CD4-positive, alpha-beta T cell (primary cell): ENCODE measurements around the gene GPR149. TPM values are rescaled to one million over a fixed set of nuclear protein-coding genes. Genes with fewer than 3 reads are reported as not detected.

ENCODE experiments used
- ATAC-seq: fragments of 200-7000 bp; cut with Tn5 transposase; one replicate; pipeline ENCODE4 v1.10.0; 2022; ENCODE audit warnings: mild to moderate bottlenecking; ENCODE audit not compliant: poor library complexity
- CTCF ChIA-PET: fragments of 350-600 bp; sonication (Branson Sonifier 250); formaldehyde crosslinking; loops from one replicate; lab custom pipeline; 2021; ENCODE audit warnings: antibody characterized with exemption, inconsistent platforms; lab: Charles Lee
- POLR2A ChIA-PET: fragments of 350-600 bp; sonication (Branson Sonifier 250); formaldehyde crosslinking; loops from one replicate; lab custom pipeline; 2021; ENCODE audit warnings: antibody characterized with exemption, inconsistent platforms; lab: Charles Lee
- DNase-seq, 14 experiments: peaks; one replicate each; pipeline ENCODE4 v3.0.0-alpha.2; 2013 to 2020; ENCODE audit warnings: mixed read lengths in 2 of 14
- H3K27ac ChIP-seq, 2 donors: one replicate each; pipeline versions ENCODE4 v1.5.1 to v1.7.0; 2013; ENCODE audit warnings: low read length in 2 of 2, low read depth in 1 of 2, mild to moderate bottlenecking in 1 of 2
- H3K27me3 ChIP-seq, 2 experiments: 1 replicate in 1 of 2; 2 replicates in 1 of 2; pipeline versions ENCODE4 v1.6.1 to v1.7.0; 2013; ENCODE audit warnings: low read length in 2 of 2, control low read depth in 1 of 2, mild to moderate bottlenecking in 1 of 2, moderate library complexity in 1 of 2; ENCODE audit not compliant: insufficient read depth in 2 of 2, control insufficient read depth in 1 of 2
- H3K36me3 ChIP-seq: one replicate; pipeline ENCODE4 v1.6.1; 2013; ENCODE audit warnings: low read length, control low read depth; ENCODE audit not compliant: insufficient read depth
- H3K4me1 ChIP-seq: one replicate; pipeline ENCODE4 v1.6.1; 2013; ENCODE audit warnings: low read length, control low read depth; ENCODE audit not compliant: insufficient read depth
- H3K4me3 ChIP-seq: one replicate; pipeline ENCODE4 v1.5.1; 2013; ENCODE audit warnings: mild to moderate bottlenecking, low read length, moderate library complexity
- H3K9me3 ChIP-seq, 2 experiments: 1 replicate in 1 of 2; 2 replicates in 1 of 2; pipeline versions ENCODE4 v1.6.1 to v1.7.0; 2013; ENCODE audit warnings: low read length in 2 of 2, mild to moderate bottlenecking in 2 of 2, control low read depth in 1 of 2, moderate library complexity in 1 of 2; ENCODE audit not compliant: control insufficient read depth in 1 of 2, insufficient read depth in 1 of 2
- H3K27ac Mint-ChIP-seq: one replicate; pipeline ENCODE4 v1.8.0; 2020; ENCODE audit warnings: mixed read lengths
- H3K27me3 Mint-ChIP-seq: one replicate; pipeline ENCODE4 v1.8.0; 2021; ENCODE audit warnings: mixed read lengths
- H3K36me3 Mint-ChIP-seq: one replicate; pipeline ENCODE4 v1.8.0; 2021; ENCODE audit warnings: low read depth, mixed read lengths
- H3K4me1 Mint-ChIP-seq: one replicate; pipeline ENCODE4 v1.8.0; 2021; ENCODE audit warnings: low read depth, mixed read lengths
- H3K4me3 Mint-ChIP-seq: one replicate; pipeline ENCODE4 v1.8.0; 2020; ENCODE audit warnings: mild to moderate bottlenecking, mixed read lengths
- H3K9me3 Mint-ChIP-seq: one replicate; pipeline ENCODE4 v1.8.0; 2020; ENCODE audit warnings: mixed read lengths
- intact Hi-C, 2 experiments: fragments of 100-400 bp; cut with DNase I in 1 of 2; cut with micrococcal nuclease in 1 of 2; formaldehyde crosslinking; loops; one replicate each; pipeline versions ENCODE4 v1.15.1 to v1.9.0; 2023 to 2025; cut with DNase I, micrococcal nuclease
- total RNA-seq, 174 experiments: library from RNA in 2 of 174; stranded (reverse) in 2 of 174; gene quantifications; one replicate each; pipeline ENCODE4 v1.2.3 and lab custom pipeline; 2021 to 2026
- TF ChIP-seq, protein P1 (sequence below): fragments of 200-600 bp; IDR thresholded peaks from one replicate; pipeline ENCODE4 v1.8.0; 2022; ENCODE audit warnings: antibody characterized with exemption, mild to moderate bottlenecking

GPR149 gene
- total RNA-seq, 2 experiments from 2014 or later = not detected

DNA sequence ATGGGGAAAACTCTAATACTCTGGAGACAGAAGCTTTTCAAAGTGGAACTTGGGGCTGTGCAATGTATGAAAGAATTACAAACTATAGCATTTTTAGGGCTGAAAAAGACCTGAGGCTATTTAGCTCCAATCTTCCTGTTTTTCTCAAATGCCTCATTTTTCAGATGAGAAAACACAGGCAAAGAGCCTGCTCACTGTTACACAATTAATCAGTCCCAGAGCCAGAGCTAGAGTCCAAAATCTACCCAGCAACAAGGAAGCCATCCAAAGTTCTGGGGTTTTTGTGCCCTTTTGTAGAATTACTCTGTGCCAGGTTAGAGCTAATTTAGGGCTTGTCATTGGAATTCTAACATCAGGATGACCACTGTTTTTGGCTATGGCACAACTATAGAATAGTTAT is 45.5 kb downstream of the GPR149 start:
- no peaks in the 10 kb centered on the region for H3K27me3 ChIP-seq
- no peaks in the 10 kb centered on the region for H3K9me3 Mint-ChIP-seq
- H3K4me3 ChIP-seq = no peak overlapping the region
- H3K27ac Mint-ChIP-seq = no peak overlapping the region
- no peaks in the 10 kb centered on the region for H3K9me3 ChIP-seq
- H3K4me1 ChIP-seq = no peaks in the 10 kb centered on the region
- TF ChIP-seq, protein P1, sequence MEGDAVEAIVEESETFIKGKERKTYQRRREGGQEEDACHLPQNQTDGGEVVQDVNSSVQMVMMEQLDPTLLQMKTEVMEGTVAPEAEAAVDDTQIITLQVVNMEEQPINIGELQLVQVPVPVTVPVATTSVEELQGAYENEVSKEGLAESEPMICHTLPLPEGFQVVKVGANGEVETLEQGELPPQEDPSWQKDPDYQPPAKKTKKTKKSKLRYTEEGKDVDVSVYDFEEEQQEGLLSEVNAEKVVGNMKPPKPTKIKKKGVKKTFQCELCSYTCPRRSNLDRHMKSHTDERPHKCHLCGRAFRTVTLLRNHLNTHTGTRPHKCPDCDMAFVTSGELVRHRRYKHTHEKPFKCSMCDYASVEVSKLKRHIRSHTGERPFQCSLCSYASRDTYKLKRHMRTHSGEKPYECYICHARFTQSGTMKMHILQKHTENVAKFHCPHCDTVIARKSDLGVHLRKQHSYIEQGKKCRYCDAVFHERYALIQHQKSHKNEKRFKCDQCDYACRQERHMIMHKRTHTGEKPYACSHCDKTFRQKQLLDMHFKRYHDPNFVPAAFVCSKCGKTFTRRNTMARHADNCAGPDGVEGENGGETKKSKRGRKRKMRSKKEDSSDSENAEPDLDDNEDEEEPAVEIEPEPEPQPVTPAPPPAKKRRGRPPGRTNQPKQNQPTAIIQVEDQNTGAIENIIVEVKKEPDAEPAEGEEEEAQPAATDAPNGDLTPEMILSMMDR = no peak
- no peaks in the 10 kb centered on the region for H3K36me3 ChIP-seq
- CTCF ChIA-PET = no interaction called here
- no peaks in the 10 kb centered on the region for H3K36me3 Mint-ChIP-seq
- H3K27ac ChIP-seq = no peak overlapping the region
- ATAC-seq = no peak
- no peaks in the 10 kb centered on the region for H3K4me1 Mint-ChIP-seq
- DNase-seq = no peak
- peaks cover 34% of the 10 kb centered on the region for H3K27me3 Mint-ChIP-seq
- intact Hi-C loops = no loop called here
- no peak overlapping the region for H3K4me3 Mint-ChIP-seq
- POLR2A ChIA-PET = no interaction called here

DNA sequence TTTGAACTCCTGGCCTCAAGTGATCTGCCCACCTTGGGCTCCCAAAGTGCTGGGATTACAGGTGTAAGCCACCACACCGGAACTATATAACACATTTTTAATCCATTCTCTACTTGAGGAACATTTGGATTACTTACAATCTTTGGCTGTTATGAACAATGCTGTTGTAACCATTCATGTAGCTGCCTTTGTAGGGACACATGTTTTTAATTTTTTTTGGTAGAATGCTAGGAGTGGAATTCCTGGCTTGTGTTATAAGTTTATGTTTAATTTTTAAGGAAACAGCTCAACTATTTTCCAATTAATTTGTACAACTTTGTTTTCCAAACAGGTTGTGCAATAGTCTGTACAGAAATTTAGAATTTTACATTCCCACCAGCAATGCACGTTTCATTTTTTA is 51.7 kb downstream of the GPR149 start:
- POLR2A ChIA-PET = no interaction called here
- Histone ChIP-seq H3K27ac (no peak overlapping the region), H3K4me1 (no peaks in the 10 kb centered on the region), H3K27me3 (no peaks in the 10 kb centered on the region), H3K4me3 (no peak overlapping the region), H3K36me3 (no peaks in the 10 kb centered on the region), H3K9me3 (no peaks in the 10 kb centered on the region)
- no peak overlapping the region for H3K4me3 Mint-ChIP-seq
- ATAC-seq = no peak
- no peaks in the 10 kb centered on the region for H3K36me3 Mint-ChIP-seq
- TF ChIP-seq, protein P1 = no peak
- peaks cover 10% of the 10 kb centered on the region for H3K27me3 Mint-ChIP-seq
- no peaks in the 10 kb centered on the region for H3K9me3 Mint-ChIP-seq
- CTCF ChIA-PET = no interaction called here
- intact Hi-C loops = no loop called here
- H3K27ac Mint-ChIP-seq = no peak overlapping the region
- DNase-seq = no peak
- H3K4me1 Mint-ChIP-seq = no peaks in the 10 kb centered on the region

DNA sequence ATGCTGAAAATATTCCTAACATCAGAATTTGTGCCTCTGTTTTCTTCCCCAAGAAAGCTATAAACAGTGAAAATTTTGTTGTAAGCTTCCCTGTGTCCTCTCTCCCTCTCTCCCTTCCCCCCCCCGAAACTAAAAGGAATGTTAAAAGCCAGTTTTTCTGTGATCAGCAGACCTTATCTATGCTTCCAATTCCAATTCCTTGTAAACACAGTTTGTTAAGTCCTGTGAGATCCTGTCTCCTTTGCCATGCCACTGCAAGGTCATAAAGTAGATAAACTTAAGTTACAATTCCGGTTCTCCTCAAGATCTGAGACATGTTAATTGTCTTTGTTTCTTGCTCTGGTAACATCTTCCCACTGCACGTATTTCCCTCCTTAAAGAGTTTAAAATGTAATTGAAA is 62.8 kb downstream of the GPR149 start:
- H3K36me3 ChIP-seq = no peaks in the 10 kb centered on the region
- no peaks in the 10 kb centered on the region for H3K36me3 Mint-ChIP-seq
- H3K27ac Mint-ChIP-seq = no peak overlapping the region
- H3K4me1 Mint-ChIP-seq = no peaks in the 10 kb centered on the region
- TF ChIP-seq, protein P1 = no peak
- H3K4me3 Mint-ChIP-seq = no peak overlapping the region
- DNase-seq = no peak
- H3K9me3 ChIP-seq = no peaks in the 10 kb centered on the region
- no peak overlapping the region for H3K27ac ChIP-seq
- H3K9me3 Mint-ChIP-seq = peaks cover 3% of the 10 kb centered on the region
- H3K4me1 ChIP-seq = no peaks in the 10 kb centered on the region
- ChIA-PET CTCF (no interaction called here), POLR2A (no interaction called here)
- ATAC-seq = no peak
- intact Hi-C loops = no loop called here
- H3K27me3 ChIP-seq = no peaks in the 10 kb centered on the region
- peaks cover 15% of the 10 kb centered on the region for H3K27me3 Mint-ChIP-seq
- no peak overlapping the region for H3K4me3 ChIP-seq
